K562 (cell line): ENCODE measurements around the gene GAB2. TPM values are rescaled to one million over a fixed set of nuclear protein-coding genes. Genes with fewer than 3 reads are reported as not detected.

Experiments
- ATAC-seq: fragments of 200-7000 bp; cut with Tn5 transposase; 3 replicates; pipeline ENCODE4 v1.9.1; 2020; ENCODE audit warnings: moderate library complexity
- BruUV-seq: library from RNA; stranded (reverse); fragments of 400-500 nt; replicated peaks from 2 replicates; lab custom pipeline; 2021; lab: Mats Ljungman, UMichigan
- CTCF ChIA-PET: fragments of 300-600 bp; formaldehyde crosslinking; extraction: SDS; loops from one replicate; lab custom pipeline; 2021; ENCODE audit warnings: low intra/inter-chr PET ratio; lab: Yijun Ruan, JAX
- POLR2A ChIA-PET: fragments of 300-600, 350-650 bp; sonication (Branson Sonifier 250); formaldehyde crosslinking; extraction: SDS; loops from one replicate; lab custom pipeline; 2021; ENCODE audit warnings: antibody characterized with exemption, inconsistent platforms; lab: Yijun Ruan, JAX
- DNase-seq, 4 experiments: peaks; one replicate each; pipeline versions ENCODE4 v3.0.0 to v3.0.0-alpha.2; 2011 to 2018; ENCODE audit warnings: low spot score in 3 of 4, mixed read lengths in 3 of 4; ENCODE audit errors: extremely low read depth in 1 of 4
- FAIRE-seq: peaks from 2 replicates; lab custom pipeline; 2011; peaks lifted over from hg19 to GRCh38; lab: Jason Lieb, UNC
- H2AFZ ChIP-seq: 2 replicates; pipeline ENCODE4 v1.6.0; 2011; ENCODE audit warnings: low read depth, low read length, control low read depth, inconsistent platforms
- H3K27ac ChIP-seq: fragments of 200-600 bp; 3 replicates; pipeline ENCODE4 v1.8.0; 2011; ENCODE audit warnings: low read depth, mild to moderate bottlenecking, control low read depth, inconsistent platforms, low read length, moderate library complexity, mixed read lengths; ENCODE audit errors: extremely low read depth
- H3K27me3 ChIP-seq, 2 experiments: fragments of 300-600 bp in 1 of 2; 2 replicates in 1 of 2; 3 replicates in 1 of 2; pipeline versions ENCODE4 v1.6.0 to v1.8.0; 2011; ENCODE audit warnings: inconsistent platforms in 2 of 2, low read length in 2 of 2, mild to moderate bottlenecking in 1 of 2, mixed read lengths in 1 of 2, moderate library complexity in 1 of 2; ENCODE audit not compliant: control insufficient read depth in 2 of 2, insufficient read depth in 2 of 2
- H3K36me3 ChIP-seq: fragments of 300-600 bp; 3 replicates; pipeline ENCODE4 v1.8.0; 2011; ENCODE audit warnings: mild to moderate bottlenecking, low read length, inconsistent platforms; ENCODE audit not compliant: control insufficient read depth, insufficient read depth
- H3K4me1 ChIP-seq, 2 experiments: fragments of 200-600 bp in 1 of 2; replicated peaks in 1 of 2; 2 replicates in 1 of 2; 3 replicates in 1 of 2; pipeline versions ENCODE4 v1.5.1 to v1.8.0; 2011; ENCODE audit warnings: inconsistent platforms in 2 of 2, low read length in 2 of 2, mild to moderate bottlenecking in 1 of 2, mixed read lengths in 1 of 2, moderate library complexity in 1 of 2; ENCODE audit not compliant: control insufficient read depth in 2 of 2, insufficient read depth in 2 of 2
- H3K4me2 ChIP-seq: 2 replicates; pipeline ENCODE4 v1.6.1; 2011; ENCODE audit warnings: low read length, control low read depth, inconsistent platforms, mixed read lengths; ENCODE audit not compliant: insufficient read depth
- H3K4me3 ChIP-seq: fragments of 200-600 bp; sonication (generic), shearing (Covaris generic); 2 replicates; pipeline ENCODE4 v1.5.1; 2016; ENCODE audit warnings: control low read depth, inconsistent platforms
- H3K79me2 ChIP-seq: fragments of 200-600 bp; 3 replicates; pipeline ENCODE4 v1.8.0; 2011; ENCODE audit warnings: low read length, inconsistent platforms; ENCODE audit not compliant: control insufficient read depth, insufficient read depth
- H3K9ac ChIP-seq, 2 experiments: 2 replicates each; pipeline versions ENCODE4 v1.6.0 to v1.6.1; 2011; ENCODE audit warnings: low read depth in 2 of 2, low read length in 2 of 2, control low read depth in 1 of 2, inconsistent platforms in 1 of 2, mild to moderate bottlenecking in 1 of 2, mixed read lengths in 1 of 2; ENCODE audit not compliant: insufficient read depth in 1 of 2
- H3K9me1 ChIP-seq: one replicate; pipeline ENCODE4 v1.6.0; 2011; ENCODE audit warnings: inconsistent platforms, mild to moderate bottlenecking, low read length, moderate library complexity; ENCODE audit not compliant: control insufficient read depth, insufficient read depth
- H3K9me3 ChIP-seq: replicated peaks from 2 replicates; pipeline ENCODE4 v1.5.1; 2011; ENCODE audit warnings: low read depth, low read length, inconsistent platforms; ENCODE audit not compliant: control insufficient read depth, insufficient read depth
- H4K20me1 ChIP-seq: replicated peaks from 2 replicates; pipeline ENCODE4 v1.6.1; 2011; ENCODE audit warnings: low read length, inconsistent platforms, mixed read lengths; ENCODE audit not compliant: control insufficient read depth, insufficient read depth
- DMBX1 ChIP-seq: fragments of 250-450 bp; sonication (Bioruptor Pico); IDR thresholded peaks from 2 replicates; pipeline ENCODE4 v1.8.0; 2022; ENCODE audit warnings: inconsistent platforms, mild to moderate bottlenecking, moderate library complexity, borderline replicate concordance
- MEIS2 ChIP-seq: fragments of 450-650 bp; IDR thresholded peaks from 2 replicates; pipeline ENCODE4 v1.6.1; 2014; ENCODE audit warnings: mild to moderate bottlenecking; ENCODE audit not compliant: partially characterized antibody
- ZKSCAN8 ChIP-seq: fragments of 200-800 bp; sonication (Bioruptor generic); IDR thresholded peaks from 2 replicates; pipeline ENCODE4 v1.6.1; 2016; ENCODE audit warnings: missing genetic modification characterization, missing compliant biosample characterization
- ZNF592 ChIP-seq: fragments of 450-650 bp; IDR thresholded peaks from 2 replicates; pipeline ENCODE4 v1.6.1; 2017; ENCODE audit warnings: antibody characterized with exemption, mild to moderate bottlenecking
- ZNF644 ChIP-seq: fragments of 200-800 bp; sonication (Bioruptor generic); IDR thresholded peaks from 2 replicates; pipeline ENCODE4 v1.6.1; 2016; ENCODE audit warnings: low read depth, missing genetic modification characterization, missing compliant biosample characterization
- WGBS: fragments of 100-300 bp; shearing (Covaris generic); methylation state at CpG from one replicate; pipeline ENCODE4 v1.1.6; 2016; ENCODE audit warnings: low coverage, mixed read lengths; ENCODE audit not compliant: insufficient coverage; ENCODE audit errors: missing lambda C conversion rate; 5-methylcytosine and 5-hydroxymethylcytosine counted together
- in situ Hi-C: fragments of 300-500 bp; cut with MboI; formaldehyde crosslinking; loops from 4 replicates; pipeline ENCODE4 v1.15.0; 2018; ENCODE audit warnings: inconsistent platforms, mixed read lengths
- intact Hi-C: fragments of 100-400 bp; cut with micrococcal nuclease; formaldehyde crosslinking; loops from 2 replicates; pipeline ENCODE4 v1.14.2; 2022
- polyA plus RNA-seq, 8 experiments: library from polyadenylated mRNA; depleted of rRNA in 4 of 8; stranded (reverse) in 5 of 8; unstranded in 3 of 8; fragments of >200 nt; fragmentation: Nextera tagmentation in 2 of 8; fragmentation: Illumina TruSeq in 1 of 8; extraction: Ambion mirVana in 2 of 8; extraction: Trizol in 1 of 8; gene quantifications; 2 replicates each; pipeline versions ENCODE4 v1.2.1 to v1.2.3, GENCODE V29; 2011 to 2014; ENCODE audit warnings: inconsistent platforms in 1 of 8, missing spikeins in 1 of 8
- total RNA-seq, 7 experiments: library from RNA; depleted of rRNA in 6 of 7; stranded (reverse); fragments of >200 nt in 6 of 7; fragmentation: Illumina TruSeq in 2 of 7; extraction: Trizol in 2 of 7; gene quantifications; 2 replicates each; pipeline versions ENCODE4 v1.2.1 to v1.2.3, GENCODE V29; 2011 to 2021; ENCODE audit warnings: low replicate concordance in 1 of 7

Gene GAB2
- total and polyA plus RNA-seq, 9 of the 15 experiments (the other 6 are each of a cell fraction or from before 2014, with no cell fraction given), result 2.3 to 35.2 (median 16.1) TPM

GRCh38 chr11:78168539-78169477 is 248.8 kb downstream of the GAB2 start:
- Histone ChIP-seq H4K20me1 (no peaks in the 10 kb centered on the region), H3K9me3 (no peaks in the 10 kb centered on the region), H3K27me3 (no peaks in the 10 kb centered on the region), H3K9ac (peak overlapping the region; percentile 10 to 80; a peak in 3 of 4 replicates), H3K36me3 (no peaks in the 10 kb centered on the region), H3K4me2 (peak overlapping the region; percentile 62), H3K4me1 (peaks cover 9 to 22% of the 10 kb centered on the region in 2 experiments; a peak in 4 of 5 replicates), H2AFZ (peak overlapping the region; percentile 95), H3K9me1 (no peaks in the 10 kb centered on the region), H3K79me2 (no peaks in the 10 kb centered on the region), H3K4me3 (no peak overlapping the region), H3K27ac (0 out of 3 replicates have a peak overlapping the region, but pooled peaks have one; percentile 20)
- intact Hi-C loops, result no loop called here
- BruUV-seq, result no TSS peak
- in situ Hi-C loops, result no loop called here
- TF ChIP-seq ZNF592, result peak; percentile 53; the same call in 1 of the 2 replicates
- TF ChIP-seq ZKSCAN8 (CRISPR knock-in tag), result no peak
- TF ChIP-seq DMBX1 (CRISPR knock-in tag), result 0 out of 2 replicates have a peak, but pooled peaks have one; percentile 15
- no peak for TF ChIP-seq ZNF644 (tag)
- peak; percentile 20 for TF ChIP-seq MEIS2
- peak in 2 of 4 experiments; percentile 19 to 29 for DNase-seq
- FAIRE-seq, result peak; percentile 32
- peak; percentile 54 for ATAC-seq
- CTCF ChIA-PET, result no interaction called here
- 43% methylated on average over 16 of the region's 17 CpGs for WGBS
- POLR2A ChIA-PET, result interaction anchor here (0.7 to 2.8 kb wide), 4 partner anchors 9 to 247 kb away, joined by 3 to 8 read pairs (median 3); no protein-coding TSS in a partner anchor
